Muscle of leg (tissue), 16 donors: ENCODE results near the gene NBPF19. TPM values are rescaled to one million over a fixed set of nuclear protein-coding genes. Genes with fewer than 3 reads are reported as not detected.
"Not testable (repeated sequence)": the region's sequence is repeated elsewhere in the genome, so short reads cannot be mapped to it uniquely, and the experiment has no call there.

Experiments used
- DNase-seq: peaks from one replicate; pipeline ENCODE4 v3.0.0; 2013
- H3K27ac ChIP-seq: one replicate; pipeline ENCODE4 v1.5.1; 2013; ENCODE audit warnings: mild to moderate bottlenecking, low read length, control low read depth
- H3K27me3 ChIP-seq: one replicate; pipeline ENCODE4 v1.6.1; 2013; ENCODE audit warnings: low read length; ENCODE audit not compliant: control insufficient read depth, insufficient read depth
- H3K36me3 ChIP-seq: one replicate; pipeline ENCODE4 v1.6.1; 2013; ENCODE audit warnings: low read length; ENCODE audit not compliant: control insufficient read depth, insufficient read depth
- H3K4me1 ChIP-seq: one replicate; pipeline ENCODE4 v1.6.1; 2013; ENCODE audit warnings: low read length; ENCODE audit not compliant: control insufficient read depth, insufficient read depth
- H3K4me3 ChIP-seq: one replicate; pipeline ENCODE4 v1.5.1; 2013; ENCODE audit warnings: low read length, control low read depth
- H3K9me3 ChIP-seq: replicated peaks from 2 replicates; pipeline ENCODE4 v1.6.1; 2013; ENCODE audit warnings: low read depth, low read length; ENCODE audit not compliant: control insufficient read depth
- WGBS: methylation state at CpG from one replicate; pipeline ENCODE4 v1.1.5; 2013; ENCODE audit warnings: missing lambda C conversion rate; ENCODE audit not compliant: insufficient coverage; 5-methylcytosine and 5-hydroxymethylcytosine counted together
- long read RNA-seq, 11 donors: transcript quantifications; one replicate each; lab custom pipeline, GENCODE V29; 2026
- polyA plus RNA-seq, 8 donors: library from polyadenylated mRNA; unstranded; fragments of 120-200 nt; gene quantifications; one replicate each; pipeline versions ENCODE4 v1.2.1 to v1.2.3, GENCODE V29; 2013; ENCODE audit warnings: inconsistent platforms in 1 of 8, low replicate concordance in 1 of 8; ENCODE audit not compliant: insufficient read length in 8 of 8, insufficient read depth in 1 of 8
- total RNA-seq: library from RNA; stranded (reverse); fragments of 120-200 nt; gene quantifications from one replicate; pipeline ENCODE4 v1.2.4, GENCODE V29; 2013

The NBPF19 gene, protein sequence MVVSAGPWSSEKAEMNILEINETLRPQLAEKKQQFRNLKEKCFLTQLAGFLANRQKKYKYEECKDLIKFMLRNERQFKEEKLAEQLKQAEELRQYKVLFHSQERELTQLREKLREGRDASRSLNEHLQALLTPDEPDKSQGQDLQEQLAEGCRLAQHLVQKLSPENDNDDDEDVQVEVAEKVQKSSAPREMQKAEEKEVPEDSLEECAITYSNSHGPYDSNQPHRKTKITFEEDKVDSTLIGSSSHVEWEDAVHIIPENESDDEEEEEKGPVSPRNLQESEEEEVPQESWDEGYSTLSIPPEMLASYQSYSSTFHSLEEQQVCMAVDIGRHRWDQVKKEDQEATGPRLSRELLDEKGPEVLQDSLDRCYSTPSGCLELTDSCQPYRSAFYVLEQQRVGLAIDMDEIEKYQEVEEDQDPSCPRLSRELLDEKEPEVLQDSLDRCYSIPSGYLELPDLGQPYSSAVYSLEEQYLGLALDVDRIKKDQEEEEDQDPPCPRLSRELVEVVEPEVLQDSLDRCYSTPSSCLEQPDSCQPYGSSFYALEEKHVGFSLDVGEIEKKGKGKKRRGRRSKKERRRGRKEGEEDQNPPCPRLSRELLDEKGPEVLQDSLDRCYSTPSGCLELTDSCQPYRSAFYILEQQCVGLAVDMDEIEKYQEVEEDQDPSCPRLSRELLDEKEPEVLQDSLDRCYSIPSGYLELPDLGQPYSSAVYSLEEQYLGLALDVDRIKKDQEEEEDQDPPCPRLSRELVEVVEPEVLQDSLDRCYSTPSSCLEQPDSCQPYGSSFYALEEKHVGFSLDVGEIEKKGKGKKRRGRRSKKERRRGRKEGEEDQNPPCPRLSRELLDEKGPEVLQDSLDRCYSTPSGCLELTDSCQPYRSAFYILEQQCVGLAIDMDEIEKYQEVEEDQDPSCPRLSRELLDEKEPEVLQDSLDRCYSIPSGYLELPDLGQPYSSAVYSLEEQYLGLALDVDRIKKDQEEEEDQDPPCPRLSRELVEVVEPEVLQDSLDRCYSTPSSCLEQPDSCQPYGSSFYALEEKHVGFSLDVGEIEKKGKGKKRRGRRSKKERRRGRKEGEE (N-terminal part only)
- total RNA-seq (14.9 TPM), polyA plus RNA-seq (10 to 100 TPM in 2 of 8 donors, 1 to 10 TPM in 6; 4.1 to 13.4 (median 8.7) TPM)
- long read RNA-seq, donor 1: 0 reads
- long read RNA-seq, donor 2: 0 reads
- long read RNA-seq, donor 3: 0 reads
- long read RNA-seq, donor 4: 0 reads
- long read RNA-seq, donor 5, partial matches to known transcripts: 10 of 10 reads
- long read RNA-seq, donor 5, other reads (novel, unspliced or antisense): 0 of 10 reads
- long read RNA-seq, donor 6: 0 reads
- long read RNA-seq, donor 7, partial matches to known transcripts: 5 of 5 reads
- long read RNA-seq, donor 7, other reads (novel, unspliced or antisense): 0 of 5 reads
- long read RNA-seq, donor 8: 0 reads
- long read RNA-seq, donor 9: 0 reads
- long read RNA-seq, donor 10: 0 reads
- long read RNA-seq, donor 11: 0 reads

- not testable (repeated sequence) for H3K27ac ChIP-seq, H3K9me3 ChIP-seq, H3K4me1 ChIP-seq, H3K36me3 ChIP-seq, H3K4me3 ChIP-seq, H3K27me3 ChIP-seq, DNase-seq
- no CpG with 5 or more reads among the region's 2 CpGs for WGBS
Measured at GRCh38 chr1:149474745-149475144, at the start of gene NBPF19. Gene NBPF19 (plus strand): TSS chr1:149475045. CDS start chr1:149475933, 888 bp downstream.

GRCh38 chr1:149428317-149428716 is 46.5 kb upstream of the NBPF19 start:
- not testable (repeated sequence) for H3K4me3 ChIP-seq, H3K9me3 ChIP-seq, H3K27me3 ChIP-seq, H3K4me1 ChIP-seq, H3K27ac ChIP-seq, H3K36me3 ChIP-seq, DNase-seq
- WGBS: no CpG with 5 or more reads among the region's 3 CpGs

DNA sequence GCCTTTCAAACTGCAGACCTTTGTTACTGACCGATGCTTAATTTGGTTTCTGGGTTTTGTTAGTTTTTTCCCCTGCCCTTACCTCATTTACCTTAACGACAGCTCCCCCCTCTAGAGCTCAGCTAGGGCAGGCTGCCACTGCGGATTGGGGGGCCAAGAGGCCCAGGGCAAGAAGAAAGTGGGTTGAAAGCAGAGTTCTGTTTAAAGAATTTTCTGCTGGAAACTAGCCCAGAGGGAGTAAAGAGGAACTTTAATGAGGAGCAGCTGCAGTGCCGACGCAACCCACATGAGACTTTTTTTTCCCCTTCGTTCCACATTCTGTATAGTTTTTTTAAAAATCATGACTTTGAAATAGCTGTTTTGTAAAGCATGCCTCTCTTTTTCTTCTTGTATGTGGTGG is 29.4 kb upstream of the NBPF19 start:
- H3K27ac ChIP-seq: peak overlapping the region; percentile 72
- H3K4me3 ChIP-seq, H3K4me1 ChIP-seq, H3K36me3 ChIP-seq, H3K9me3 ChIP-seq, H3K27me3 ChIP-seq: not testable (repeated sequence)
- no CpG with 5 or more reads among the region's 6 CpGs for WGBS
- DNase-seq: peak; percentile 88

DNA sequence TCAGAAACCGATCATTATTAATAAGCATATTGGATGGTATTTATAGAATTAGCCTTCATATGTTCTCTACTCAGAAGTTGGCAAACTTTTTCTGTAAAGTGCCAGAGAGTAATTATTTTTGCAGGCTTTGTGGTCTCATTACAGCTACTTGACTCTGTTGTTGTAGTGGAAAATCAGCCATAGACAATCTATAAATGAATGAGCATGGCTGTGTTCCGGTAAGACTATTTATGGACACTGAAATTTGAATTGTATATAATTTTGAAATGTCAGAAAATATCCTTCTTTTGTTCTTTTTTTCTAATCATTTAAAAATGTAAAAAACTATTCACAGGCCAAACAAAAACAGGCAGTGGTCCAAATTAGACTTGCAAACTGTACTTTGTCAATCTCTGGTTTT is 22.6 kb upstream of the NBPF19 start:
- no CpG with 5 or more reads among the region's 2 CpGs for WGBS
- H3K36me3 ChIP-seq, H3K9me3 ChIP-seq, H3K27ac ChIP-seq, H3K4me3 ChIP-seq, DNase-seq, H3K4me1 ChIP-seq, H3K27me3 ChIP-seq: not testable (repeated sequence)

DNA sequence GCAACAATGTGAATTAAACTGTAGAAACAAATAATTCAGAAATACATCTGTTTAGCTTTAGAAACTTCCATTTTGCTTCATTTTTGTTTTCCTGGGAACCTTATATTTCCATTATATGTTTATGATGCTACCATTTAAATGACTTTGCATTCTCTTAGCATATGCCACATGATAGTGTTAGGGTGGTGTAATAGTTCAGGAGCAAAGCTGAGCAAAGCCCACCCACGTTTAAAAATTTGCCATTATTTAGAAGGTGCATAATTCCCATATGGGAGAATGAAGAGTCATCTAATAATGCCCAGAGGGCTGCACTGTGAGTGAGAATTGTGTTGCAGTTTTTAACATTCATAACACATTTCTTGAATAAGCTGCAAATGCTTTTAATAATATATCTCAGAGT is 22.2 kb upstream of the NBPF19 start:
- not testable (repeated sequence) for H3K9me3 ChIP-seq, H3K27ac ChIP-seq, H3K27me3 ChIP-seq, H3K36me3 ChIP-seq, DNase-seq, H3K4me3 ChIP-seq, H3K4me1 ChIP-seq
- no CpG with 5 or more reads among the region's 1 CpG for WGBS

DNA sequence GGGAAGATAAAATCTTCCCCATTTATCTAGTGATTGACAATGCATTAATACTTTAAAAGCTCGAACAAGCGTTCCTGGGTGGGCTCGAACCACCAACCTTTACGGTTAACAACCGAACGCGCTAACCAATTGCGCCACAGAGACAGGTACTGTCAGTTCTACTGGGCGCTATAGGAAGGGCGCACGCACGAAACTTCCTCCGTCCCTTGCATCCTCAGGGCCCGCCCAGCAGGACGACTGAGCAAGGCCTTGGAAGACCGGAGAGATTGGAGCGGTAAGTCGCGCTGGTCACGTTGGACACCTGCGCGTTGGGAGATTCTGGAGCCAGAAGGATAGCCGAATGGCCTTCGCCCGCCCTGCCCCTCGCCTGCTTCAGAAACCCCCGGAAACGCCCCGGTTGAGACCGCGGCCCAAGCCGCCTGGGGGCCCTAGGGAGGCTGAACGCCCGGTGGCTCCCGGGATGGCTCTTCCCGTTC is 83.5 kb downstream of the NBPF19 start:
- 0% methylated on average over 5 of the region's 36 CpGs for WGBS
- DNase-seq: peak; percentile 63

GRCh38 chr1:149561806-149562205 is 87.0 kb downstream of the NBPF19 start:
- H3K36me3 ChIP-seq, H3K4me1 ChIP-seq, H3K27me3 ChIP-seq, H3K27ac ChIP-seq, H3K9me3 ChIP-seq, DNase-seq, H3K4me3 ChIP-seq: not testable (repeated sequence)
- WGBS: no CpG with 5 or more reads among the region's 23 CpGs

More for the DNA sequence above, 83.5 kb downstream of the NBPF19 start:
- not testable (repeated sequence) for H3K27ac ChIP-seq, H3K27me3 ChIP-seq, H3K36me3 ChIP-seq, H3K4me1 ChIP-seq, H3K9me3 ChIP-seq
- peak overlapping the region; percentile 25 for H3K4me3 ChIP-seq

- H3K27me3 ChIP-seq, H3K9me3 ChIP-seq, DNase-seq, H3K4me1 ChIP-seq, H3K4me3 ChIP-seq, H3K27ac ChIP-seq, H3K36me3 ChIP-seq: not testable (repeated sequence)
- WGBS: no CpG with 5 or more reads among the region's 4 CpGs
Measured at GRCh38 chr1:149565485-149565884, 90.6 kb downstream of the NBPF19 start.

DNA sequence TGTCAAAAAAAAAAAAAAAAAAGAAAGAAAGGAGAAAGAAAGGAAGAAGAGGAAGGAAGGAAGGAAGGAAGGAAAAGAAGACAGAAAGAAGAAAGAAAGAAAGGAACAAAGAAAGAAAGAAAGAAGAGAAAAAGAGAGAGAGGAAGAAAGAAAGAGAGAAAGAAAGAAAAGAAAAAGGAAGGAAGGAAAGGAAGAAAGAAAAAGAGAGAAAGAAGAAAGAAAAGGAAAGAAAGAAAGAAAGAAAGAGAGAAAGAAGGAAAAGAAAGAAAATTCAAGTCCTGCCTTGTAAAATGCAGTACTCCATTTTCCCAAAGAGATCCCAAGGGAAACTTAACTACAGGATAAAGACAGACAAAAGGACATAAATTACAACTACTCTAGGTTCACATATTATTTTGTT is 97.9 kb downstream of the NBPF19 start:
- H3K9me3 ChIP-seq, H3K27me3 ChIP-seq, H3K27ac ChIP-seq, DNase-seq, H3K4me1 ChIP-seq, H3K4me3 ChIP-seq, H3K36me3 ChIP-seq: not testable (repeated sequence)
